RWPE1 (cell line): Measurements from ENCODE around the gene SHISAL2A.

ENCODE experiments used
- CTCF ChIA-PET: fragments of 350-600 bp; sonication (Branson Sonifier 250); formaldehyde crosslinking; extraction: SDS; loops from one replicate; lab custom pipeline; 2021; lab: Yijun Ruan, JAX
- POLR2A ChIA-PET: fragments of 400-600 bp; formaldehyde crosslinking; extraction: SDS; loops from one replicate; lab custom pipeline; 2020; ENCODE audit warnings: antibody characterized with exemption; ENCODE audit not compliant: low non-redundant PET; lab: Yijun Ruan, JAX
- DNase-seq: peaks from one replicate; pipeline ENCODE4 v3.0.0; 2012; ENCODE audit warnings: low spot score
- H3K27ac ChIP-seq: fragments of 450-650 bp; 2 replicates; pipeline ENCODE4 v1.5.1; 2017
- CTCF ChIP-seq: fragments of 450-650 bp; conservative IDR thresholded peaks from 2 replicates; pipeline ENCODE4 v1.5.1; 2017; ENCODE audit warnings: low read depth, mild to moderate bottlenecking

SHISAL2A gene

GRCh38 chr1:52613636-52614373 is 19.2 kb upstream of the SHISAL2A start:
- H3K27ac ChIP-seq, result no peak overlapping the region
- no peak for TF ChIP-seq CTCF
- CTCF ChIA-PET, result no interaction called here
- POLR2A ChIA-PET, result no interaction called here
- no peak for DNase-seq

DNA sequence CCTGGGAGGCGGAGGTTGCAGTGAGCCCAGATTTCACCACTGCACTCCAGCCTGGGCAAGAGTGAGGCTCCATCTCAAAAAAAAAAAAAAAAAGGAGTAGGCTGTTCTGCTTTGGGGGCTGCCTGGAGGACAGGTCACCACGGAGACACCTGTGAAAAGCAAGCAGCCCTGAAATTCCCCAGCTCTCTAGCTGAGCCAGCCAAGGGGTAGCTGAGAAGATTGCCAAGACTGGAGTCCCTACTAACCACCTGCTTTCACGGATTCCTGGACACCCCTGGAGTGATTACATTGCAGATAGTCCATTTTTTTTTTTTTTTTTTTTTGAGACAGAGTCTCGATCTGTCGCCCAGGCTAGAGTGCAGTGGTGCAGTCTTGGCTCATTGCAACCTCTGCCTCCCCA is 18.3 kb upstream of the SHISAL2A start:
- no peak for DNase-seq
- CTCF ChIA-PET, result no interaction called here
- TF ChIP-seq CTCF, result no peak
- H3K27ac ChIP-seq, result no peak overlapping the region
- POLR2A ChIA-PET, result no interaction called here

GRCh38 chr1:52615489-52616042 is 17.4 kb upstream of the SHISAL2A start:
- POLR2A ChIA-PET, result no interaction called here
- TF ChIP-seq CTCF, result no peak

GRCh38 chr1:52621950-52622349 is 11.0 kb upstream of the SHISAL2A start:
- no peak for DNase-seq
- TF ChIP-seq CTCF, result no peak
- CTCF ChIA-PET, result no interaction called here
- no peak overlapping the region for H3K27ac ChIP-seq
- POLR2A ChIA-PET, result no interaction called here

More at GRCh38 chr1:52615489-52616042, 17.4 kb upstream of the SHISAL2A start:
- CTCF ChIA-PET, result no interaction called here
- no peak overlapping the region for H3K27ac ChIP-seq
- DNase-seq, result no peak

- ChIA-PET CTCF (no interaction called here), POLR2A (no interaction called here)
- H3K27ac ChIP-seq, result no peak overlapping the region
- DNase-seq, result no peak
- no peak for TF ChIP-seq CTCF
These were observed 9.2 kb upstream of the SHISAL2A start for GRCh38 chr1:52623812-52624211.

DNA sequence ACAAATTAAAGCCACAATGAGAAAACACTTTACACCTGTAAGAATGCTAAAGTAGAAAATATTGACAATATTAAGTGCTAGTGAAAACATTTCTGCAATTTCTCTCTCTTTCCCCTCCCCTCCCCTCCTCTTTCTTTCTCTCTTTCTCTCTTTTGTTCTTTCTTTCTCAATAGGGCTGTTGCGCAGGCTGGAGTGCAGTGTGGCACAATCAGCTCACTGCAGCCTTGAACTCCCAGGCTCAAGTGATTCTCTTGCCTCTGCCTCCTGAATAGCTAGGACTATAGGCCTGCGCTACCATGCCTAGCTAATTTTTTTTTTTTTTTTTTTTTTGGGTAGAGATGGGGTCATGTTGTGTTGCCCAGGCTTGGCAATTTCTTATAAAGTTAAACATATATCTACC is 5.9 kb upstream of the SHISAL2A start:
- POLR2A ChIA-PET, result interaction anchor here (0.6 to 0.7 kb wide), 2 partner anchors 28 to 74 kb away, joined by 4 to 5 read pairs; partner anchors contain the start of gene TUT4
- CTCF ChIA-PET, result no interaction called here
- TF ChIP-seq CTCF, result no peak
- DNase-seq, result no peak
- no peak overlapping the region for H3K27ac ChIP-seq
